ENCODE data around the gene COMMD6. TPM values are rescaled to one million over a fixed set of nuclear protein-coding genes. Genes with fewer than 3 reads are reported as not detected.
A peak's percentile ranks its signal among the peaks of the same experiment; 100 is the strongest.

Gene COMMD6
- total RNA-seq, 1 experiment from 2014 or later, result 131 TPM

DNA sequence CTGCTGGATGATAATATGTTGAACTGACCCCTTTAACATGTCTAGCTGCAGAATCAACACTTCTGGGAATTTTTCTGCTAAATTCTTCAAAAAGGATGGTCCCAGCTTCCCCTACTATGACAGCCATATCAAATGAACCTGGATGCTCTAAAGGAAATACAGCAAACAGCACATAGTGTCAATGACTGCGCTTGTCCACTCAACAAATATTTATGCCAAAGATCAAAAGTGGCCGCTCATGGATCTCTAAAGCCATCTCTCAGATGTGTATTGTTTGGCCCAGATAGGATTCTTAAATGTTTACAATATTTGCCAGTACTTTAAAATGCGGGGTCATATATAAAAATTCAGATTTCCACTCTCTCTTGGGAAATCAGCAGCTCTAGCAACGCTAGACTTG is 59.0 kb downstream of the COMMD6 start:
- Mint-ChIP-seq H3K4me3 (peak overlapping the region in 1 of 2 experiments; percentile 57; a peak in 1 of 5 replicates), H3K9me3 (no peaks in the 10 kb centered on the region; a peak in 1 of 5 replicates), H3K27me3 (ENCODE audit: low read depth) (peaks cover 18% of the 10 kb centered on the region), H3K36me3 (ENCODE audit: insufficient read depth in 1 of 3, low read depth in 3 of 3) (peaks cover 0 to 8% (median 0%) of the 10 kb centered on the region in 3 experiments; a peak in 3 of 7 replicates), H3K27ac (no peak overlapping the region), H3K4me1 (peaks cover 21 to 30% of the 10 kb centered on the region in 2 experiments)
- Histone ChIP-seq H3K18ac (ENCODE audit: insufficient read length, low read depth, low read length) (no peak overlapping the region), H3K23ac (ENCODE audit: insufficient read length, low read depth, low read length) (no peak overlapping the region), H3K27ac (ENCODE audit: insufficient read length, low read depth, low read length) (no peak overlapping the region), H3T11ph (ENCODE audit: low read length) (no peak overlapping the region), H3K4me2 (ENCODE audit: insufficient read depth, insufficient read length, low read length) (no peak overlapping the region), H2BK12ac (ENCODE audit: insufficient read length, low read depth, low read length) (no peak overlapping the region), H3K79me1 (ENCODE audit: insufficient read depth, low read depth, low read length, poor library complexity, severe bottlenecking) (no peaks in the 10 kb centered on the region), H2BK20ac (ENCODE audit: low read depth, low read length, poor library complexity, severe bottlenecking) (no peak overlapping the region), H3K9ac (ENCODE audit: extremely low read depth, insufficient read length, low read length) (no peak overlapping the region), H4K20me1 (ENCODE audit: control insufficient read depth, insufficient read depth, insufficient read length) (no peaks in the 10 kb centered on the region), H2AFZ (ENCODE audit: low read length) (no peak overlapping the region), H4K91ac (ENCODE audit: insufficient read length, low read depth, low read length) (no peak overlapping the region), H3K56ac (ENCODE audit: insufficient read length, low read depth, low read length) (no peak overlapping the region), H3K4me1 (ENCODE audit: insufficient read depth, low read length) (no peaks in the 10 kb centered on the region), H2BK5ac (ENCODE audit: insufficient read length, low read length) (no peak overlapping the region), H2AK5ac (ENCODE audit: insufficient read length, low read length) (no peak overlapping the region), H3K4ac (ENCODE audit: low read depth, low read length) (no peak overlapping the region), H2BK120ac (ENCODE audit: low read depth, low read length, poor library complexity, severe bottlenecking) (no peak overlapping the region), H3K23me2 (ENCODE audit: insufficient read length, low read depth, low read length, poor library complexity, severe bottlenecking) (no peaks in the 10 kb centered on the region), H3K79me2 (ENCODE audit: insufficient read depth, low read length) (peaks cover 4% of the 10 kb centered on the region; the same call in 1 of the 2 replicates), H3K9me3 (ENCODE audit: control insufficient read depth, low read depth, low read length) (no peaks in the 10 kb centered on the region), H2BK15ac (ENCODE audit: low read depth, low read length) (no peak overlapping the region), H3K14ac (ENCODE audit: insufficient read depth, low read length) (no peak overlapping the region), H3K27me3 (ENCODE audit: insufficient read depth, low read length) (no peaks in the 10 kb centered on the region), H4K8ac (replicated peaks; ENCODE audit: insufficient read length, low read depth, low read length) (no peak overlapping the region), H4K5ac (ENCODE audit: insufficient read length, low read depth, low read length) (no peak overlapping the region)
- no CpG with 5 or more reads among the region's 4 CpGs for WGBS (ENCODE audit: extremely low coverage, insufficient read length, low lambda C conversion rate)
- DNase-seq, result no peak
- no peak for TF ChIP-seq CTCF (conservative IDR thresholded peaks at IDR 0.05)

Other genes with a start within 250 kb of the COMMD6 start
- gene TBC1D4, start 55.7 kb downstream of the COMMD6 start, total RNA-seq (2021), result 10.5 and 11.1 TPM in 2 replicates
- gene UCHL3, start 11.9 kb upstream of the COMMD6 start, total RNA-seq (2021), result 47.3 and 50.8 TPM in 2 replicates
- 18.7 and 20.4 TPM in 2 replicates for gene LMO7, start 98.5 kb upstream of the COMMD6 start, total RNA-seq (2021)

Measured in H9 (cell line).